Esophagus muscularis mucosa (tissue), 3 donors: Measurements from ENCODE around the gene PTPRD.

ENCODE experiments used
- CTCF ChIP-seq, 3 experiments: fragments of 200-600 bp in 2 of 3; fragments of 450-650 bp in 1 of 3; sonication (generic) in 2 of 3; IDR thresholded peaks; one replicate each; pipeline ENCODE4 v1.5.1; 2017 to 2019; ENCODE audit warnings: antibody characterized with exemption in 3 of 3, mild to moderate bottlenecking in 2 of 3, moderate library complexity in 1 of 3
- POLR2A ChIP-seq: fragments of 450-650 bp; IDR thresholded peaks from one replicate; pipeline ENCODE4 v1.6.1; 2017; ENCODE audit warnings: antibody characterized with exemption, moderate library complexity, mild to moderate bottlenecking, low read depth
- POLR2AphosphoS5 ChIP-seq, 2 donors: sonication (generic); formaldehyde crosslinking; IDR thresholded peaks; one replicate each; pipeline ENCODE4 v1.6.1; 2017; ENCODE audit warnings: antibody characterized with exemption in 2 of 2

GRCh38 chr9:8356406-8356805 lies 2256.4 kb downstream of the PTPRD start:
- TF ChIP-seq CTCF (IDR thresholded peaks at IDR 0.05) (no peak), POLR2A (no peak), POLR2AphosphoS5 (IDR thresholded peaks at IDR 0.05) (no peak)
